Spleen (tissue), 11 donors: Measurements from ENCODE around the gene CCDC87. TPM values are rescaled to one million over a fixed set of nuclear protein-coding genes. Genes with fewer than 3 reads are reported as not detected.

Experiments used
- DNase-seq: peaks from one replicate; pipeline ENCODE4 v3.0.0-alpha.2; 2020
- H3K27ac ChIP-seq, 8 donors: fragments of 200-600 bp; sonication (generic) in 7 of 8; 1 replicate in 4 of 8; 2 replicates in 4 of 8; pipeline versions ENCODE4 v1.5.0 to v1.8.0; 2016 to 2021; ENCODE audit warnings: inconsistent platforms in 4 of 8, mild to moderate bottlenecking in 4 of 8, moderate library complexity in 1 of 8
- H3K27me3 ChIP-seq, 7 donors: fragments of 200-600 bp; sonication (generic) in 6 of 7; replicated peaks in 1 of 7; 1 replicate in 4 of 7; 2 replicates in 3 of 7; pipeline versions ENCODE4 v1.5.0 to v1.8.0; 2016 to 2021; ENCODE audit warnings: inconsistent platforms in 3 of 7, mild to moderate bottlenecking in 1 of 7
- H3K36me3 ChIP-seq, 6 donors: fragments of 200-600 bp; sonication (generic) in 5 of 6; 1 replicate in 4 of 6; 2 replicates in 2 of 6; pipeline versions ENCODE4 v1.5.0 to v1.8.0; 2016 to 2021; ENCODE audit warnings: inconsistent platforms in 2 of 6
- H3K4me1 ChIP-seq, 6 donors: fragments of 200-600 bp; sonication (generic) in 5 of 6; 1 replicate in 3 of 6; 2 replicates in 3 of 6; pipeline versions ENCODE4 v1.5.0 to v1.8.0; 2016 to 2021; ENCODE audit warnings: inconsistent platforms in 3 of 6
- H3K4me3 ChIP-seq, 8 donors: fragments of 200-600 bp; sonication (generic) in 7 of 8; 1 replicate in 4 of 8; 2 replicates in 4 of 8; pipeline versions ENCODE4 v1.5.0 to v1.8.0; 2016 to 2021; ENCODE audit warnings: inconsistent platforms in 4 of 8, mild to moderate bottlenecking in 4 of 8, moderate library complexity in 2 of 8
- H3K9me3 ChIP-seq, 8 donors: fragments of 200-600 bp; sonication (generic) in 7 of 8; 1 replicate in 4 of 8; 2 replicates in 4 of 8; pipeline versions ENCODE4 v1.5.0 to v1.8.0; 2016 to 2021; ENCODE audit warnings: inconsistent platforms in 4 of 8
- CTCF ChIP-seq, 11 experiments: fragments of 200-600 bp in 7 of 11; fragments of 450-650 bp in 4 of 11; sonication (generic) in 4 of 11; IDR thresholded peaks in 8 of 11; conservative IDR thresholded peaks in 3 of 11; 1 replicate in 7 of 11; 2 replicates in 4 of 11; pipeline versions ENCODE4 v1.4.0 to v1.8.0; 2016 to 2021; ENCODE audit warnings: antibody characterized with exemption in 11 of 11, inconsistent platforms in 4 of 11, mild to moderate bottlenecking in 1 of 11
- POLR2A ChIP-seq, 3 donors: fragments of 450-650 bp; IDR thresholded peaks; one replicate each; pipeline ENCODE4 v1.5.1; 2017; ENCODE audit warnings: antibody characterized with exemption in 3 of 3, mild to moderate bottlenecking in 1 of 3
- POLR2AphosphoS5 ChIP-seq, 3 donors: sonication (generic); formaldehyde crosslinking; IDR thresholded peaks; one replicate each; pipeline ENCODE4 v1.5.1; 2017; ENCODE audit warnings: antibody characterized with exemption in 3 of 3
- WGBS, 5 donors: extraction: QIAGEN DNeasy Blood & Tissue Kit in 3 of 5; methylation state at CpG; one replicate each; pipeline versions ENCODE4 v1.1.5 to v1.1.7; 2013 to 2018; 5-methylcytosine and 5-hydroxymethylcytosine counted together
- intact Hi-C: fragments of 100-400 bp; cut with DNase I; formaldehyde crosslinking; loops from one replicate; pipeline ENCODE4 v1.15.0; 2023; ENCODE audit warnings: low total_unique reads
- polyA plus RNA-seq, 3 donors: library from polyadenylated mRNA; stranded (reverse); fragments of 200-250 nt; gene quantifications; one replicate each; pipeline ENCODE4 v1.2.1, GENCODE V29; 2013
- total RNA-seq, 7 donors: library from RNA; depleted of rRNA in 3 of 7; stranded (reverse); fragments of >200 nt in 3 of 7; fragmentation: NEBNext Ultra II Directional in 4 of 7; extraction: Animal tissue kit (Norgen Biotek cat#: 25700) in 4 of 7; gene quantifications; one replicate each; pipeline versions ENCODE4 v1.1.0 to v1.2.1, GENCODE V29; 2016 to 2021
- donor health status: healthy with polysubstance abuse.
- donor health status: DM: no; HTN: no; CAD: no; lungs with moderate emphysema.
- donor health status: DM: no; HTN: no; CAD: no.
- donor health status: Bipolar disorder and iron deficiency.
- donor health status: healthy.
- donor health status: DM: no; HTN: no; CAD: no.
- donor health status: DM: yes; HTN: yes; CAD: no.

The CCDC87 gene
- total and polyA plus RNA-seq, 10 donors = 0.04 to 0.79 (median 0.11) TPM; not detected in 2

GRCh38 chr11:66632952-66633351 is 40.1 kb upstream of the CCDC87 start:
- Histone ChIP-seq H3K27me3 (no peaks in the 10 kb centered on the region), H3K4me3 (no peak overlapping the region), H3K4me1 (peaks cover 5 to 94% (median 40%) of the 10 kb centered on the region in 6 donors), H3K36me3 (peaks cover 0 to 82% (median 24%) of the 10 kb centered on the region in 6 donors), H3K27ac (no peak overlapping the region), H3K9me3 (no peaks in the 10 kb centered on the region)
- intact Hi-C loops = no loop called here
- no peak for DNase-seq
- 72 to 85% (median 78%) methylated on average over 2 of the region's 2 CpGs for WGBS, 5 donors
- no peak for TF ChIP-seq POLR2AphosphoS5 (IDR thresholded peaks at IDR 0.05)
- TF ChIP-seq CTCF (IDR thresholded peaks at IDR 0.05 in 8 of 11, conservative IDR thresholded peaks at IDR 0.05 in 3 of 11) = no peak
- no peak for TF ChIP-seq POLR2A (IDR thresholded peaks at IDR 0.05)

DNA sequence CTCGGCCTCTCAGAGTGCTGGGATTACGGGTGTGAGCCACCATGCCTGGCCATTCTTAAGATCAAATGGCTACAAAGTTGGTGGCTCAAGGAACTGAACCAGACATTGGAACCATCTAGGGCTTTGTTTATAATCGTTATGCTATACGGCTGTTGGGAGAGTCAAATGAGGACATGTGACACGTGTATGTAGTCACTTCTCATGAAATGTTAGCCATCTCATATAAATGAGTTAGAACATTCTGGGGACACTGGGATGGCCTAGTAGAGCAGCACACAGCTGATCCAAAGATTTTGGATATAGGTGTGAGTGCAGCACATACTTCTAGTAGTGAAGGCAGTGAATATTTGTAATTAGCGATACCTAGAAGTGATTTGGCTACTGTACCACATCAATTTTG is 39.0 kb upstream of the CCDC87 start:
- peaks cover 3 to 94% (median 34%) of the 10 kb centered on the region in 6 donors for H3K4me1 ChIP-seq
- intact Hi-C loops = no loop called here
- no peak for TF ChIP-seq POLR2A (IDR thresholded peaks at IDR 0.05)
- TF ChIP-seq CTCF (IDR thresholded peaks at IDR 0.05 in 8 of 11, conservative IDR thresholded peaks at IDR 0.05 in 3 of 11) = no peak
- no peak for TF ChIP-seq POLR2AphosphoS5 (IDR thresholded peaks at IDR 0.05)
- no peak for DNase-seq
- H3K27me3 ChIP-seq = no peaks in the 10 kb centered on the region
- 87 to 95% (median 91%) methylated on average over 6 of the region's 6 CpGs for WGBS, 5 donors
- no peak overlapping the region for H3K27ac ChIP-seq
- peaks cover 0 to 92% (median 34%) of the 10 kb centered on the region in 6 donors for H3K36me3 ChIP-seq
- no peaks in the 10 kb centered on the region for H3K9me3 ChIP-seq
- H3K4me3 ChIP-seq = no peak overlapping the region

DNA sequence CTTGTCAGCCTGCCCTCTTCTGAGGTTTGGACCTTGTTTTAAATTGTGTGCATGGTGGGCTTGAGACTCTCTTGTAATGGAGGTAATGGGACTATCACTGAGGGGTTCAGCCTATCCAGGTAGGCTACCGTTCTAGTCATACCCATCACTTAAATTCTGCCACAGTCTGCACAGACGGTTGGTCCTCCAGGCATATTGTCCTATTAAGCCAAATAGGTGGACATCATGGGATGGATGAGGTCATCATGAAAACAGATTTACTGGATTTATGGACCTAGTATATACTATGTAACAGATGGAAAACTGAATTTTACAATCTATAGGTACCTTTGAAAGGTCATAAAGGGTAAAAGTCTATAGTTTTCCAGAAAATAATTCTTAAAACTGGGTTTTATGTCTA is 36.5 kb upstream of the CCDC87 start:
- no peak for DNase-seq
- H3K27me3 ChIP-seq = no peaks in the 10 kb centered on the region
- no peak for TF ChIP-seq POLR2A (IDR thresholded peaks at IDR 0.05)
- H3K4me3 ChIP-seq = no peak overlapping the region
- no peaks in the 10 kb centered on the region for H3K9me3 ChIP-seq
- peaks cover 3 to 100% (median 60%) of the 10 kb centered on the region in 6 donors for H3K36me3 ChIP-seq
- WGBS, 5 donors = 82 to 100% (median 91%) methylated on average over 2 of the region's 2 CpGs
- peaks cover 0 to 95% (median 35%) of the 10 kb centered on the region in 6 donors for H3K4me1 ChIP-seq
- peak overlapping the region in 1 of 8 donors; percentile 1 for H3K27ac ChIP-seq
- intact Hi-C loops = no loop called here

- intact Hi-C loops = no loop called here
- TF ChIP-seq POLR2AphosphoS5 (IDR thresholded peaks at IDR 0.05) (no peak), CTCF (IDR thresholded peaks at IDR 0.05 in 8 of 11, conservative IDR thresholded peaks at IDR 0.05 in 3 of 11) (no peak), POLR2A (IDR thresholded peaks at IDR 0.05) (no peak)
- no peak overlapping the region for H3K4me3 ChIP-seq
- peaks cover 3 to 100% (median 66%) of the 10 kb centered on the region in 6 donors for H3K36me3 ChIP-seq
- DNase-seq = no peak
- no peaks in the 10 kb centered on the region for H3K27me3 ChIP-seq
- peaks cover 3 to 100% (median 46%) of the 10 kb centered on the region in 6 donors for H3K4me1 ChIP-seq
- 85 to 95% (median 93%) methylated on average over 7 of the region's 7 CpGs for WGBS, 5 donors
- H3K27ac ChIP-seq = no peak overlapping the region
- no peaks in the 10 kb centered on the region for H3K9me3 ChIP-seq
These were observed 35.3 kb upstream of the CCDC87 start for GRCh38 chr11:66628061-66628603.
